Adrenal gland (tissue), 5 donors: Measurements from ENCODE around the gene SDK1.

Source experiments
- POLR2A ChIP-seq, 2 donors: fragments of 450-650 bp; IDR thresholded peaks; one replicate each; pipeline ENCODE4 v1.6.1; 2017; ENCODE audit warnings: antibody characterized with exemption in 2 of 2, mild to moderate bottlenecking in 2 of 2, moderate library complexity in 1 of 2
- TF ChIP-seq, protein P1 (sequence below), 6 experiments: fragments of 450-650 bp in 4 of 6; fragments of 200-600 bp in 2 of 6; sonication (generic) in 1 of 6; IDR thresholded peaks; 1 replicate in 5 of 6; 2 replicates in 1 of 6; pipeline versions ENCODE4 v1.5.1 to v1.8.0; 2016 to 2021; ENCODE audit warnings: antibody characterized with exemption in 6 of 6, mild to moderate bottlenecking in 2 of 6, moderate library complexity in 1 of 6
- donor health status: DM: no; HTN: no; CAD: no.

DNA sequence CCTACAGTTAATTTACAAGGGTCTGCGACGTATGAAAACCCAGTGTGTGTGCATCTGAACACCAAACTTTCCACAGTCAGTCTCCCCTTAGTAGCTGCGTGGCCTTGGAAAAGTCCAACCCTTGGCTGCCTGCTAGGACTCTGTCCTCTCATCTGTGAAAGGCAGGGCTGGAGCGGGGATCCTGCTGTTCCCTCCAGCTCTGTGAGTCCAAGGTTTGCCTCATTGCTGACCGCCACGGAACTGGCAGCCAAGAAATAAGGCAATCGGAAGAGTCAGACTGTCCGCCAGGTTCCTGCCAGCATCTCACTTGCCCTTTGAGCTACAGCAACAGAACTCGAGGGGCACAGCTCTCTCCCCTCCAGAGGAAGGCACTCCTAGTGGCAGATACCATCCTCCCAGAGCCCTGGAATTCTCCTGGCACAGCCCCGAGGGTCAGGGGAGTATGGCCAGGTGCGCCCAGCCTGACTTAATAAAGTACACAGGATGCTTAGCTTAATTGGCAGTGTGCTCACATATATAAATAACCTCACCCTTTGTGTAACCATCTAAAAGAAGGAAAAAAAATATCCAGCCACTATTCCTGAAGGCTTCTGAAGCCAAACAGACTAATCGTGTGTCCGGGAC lies 851.0 kb downstream of the SDK1 start:
- TF ChIP-seq, protein P1, sequence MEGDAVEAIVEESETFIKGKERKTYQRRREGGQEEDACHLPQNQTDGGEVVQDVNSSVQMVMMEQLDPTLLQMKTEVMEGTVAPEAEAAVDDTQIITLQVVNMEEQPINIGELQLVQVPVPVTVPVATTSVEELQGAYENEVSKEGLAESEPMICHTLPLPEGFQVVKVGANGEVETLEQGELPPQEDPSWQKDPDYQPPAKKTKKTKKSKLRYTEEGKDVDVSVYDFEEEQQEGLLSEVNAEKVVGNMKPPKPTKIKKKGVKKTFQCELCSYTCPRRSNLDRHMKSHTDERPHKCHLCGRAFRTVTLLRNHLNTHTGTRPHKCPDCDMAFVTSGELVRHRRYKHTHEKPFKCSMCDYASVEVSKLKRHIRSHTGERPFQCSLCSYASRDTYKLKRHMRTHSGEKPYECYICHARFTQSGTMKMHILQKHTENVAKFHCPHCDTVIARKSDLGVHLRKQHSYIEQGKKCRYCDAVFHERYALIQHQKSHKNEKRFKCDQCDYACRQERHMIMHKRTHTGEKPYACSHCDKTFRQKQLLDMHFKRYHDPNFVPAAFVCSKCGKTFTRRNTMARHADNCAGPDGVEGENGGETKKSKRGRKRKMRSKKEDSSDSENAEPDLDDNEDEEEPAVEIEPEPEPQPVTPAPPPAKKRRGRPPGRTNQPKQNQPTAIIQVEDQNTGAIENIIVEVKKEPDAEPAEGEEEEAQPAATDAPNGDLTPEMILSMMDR (IDR thresholded peaks at IDR 0.05), result no peak
- TF ChIP-seq POLR2A (IDR thresholded peaks at IDR 0.05), result no peak
